HG03575 (cell line): ENCODE data around the gene ITGAE.

Experiments used
- ATAC-seq: cut with Tn5 transposase; IDR thresholded peaks from one replicate; pipeline ENCODE4 v1.9.1; 2021; ENCODE audit not compliant: unreplicated experiment, insufficient number of reproducible peaks, low FRiP score; ENCODE audit errors: extremely low read depth

ITGAE gene

GRCh38 chr17:3818786-3819185 lies 17.8 kb upstream of the ITGAE start:
- no peak for ATAC-seq

- ATAC-seq = no peak
Measured at GRCh38 chr17:3817851-3818605, 17.0 kb upstream of the ITGAE start.

DNA sequence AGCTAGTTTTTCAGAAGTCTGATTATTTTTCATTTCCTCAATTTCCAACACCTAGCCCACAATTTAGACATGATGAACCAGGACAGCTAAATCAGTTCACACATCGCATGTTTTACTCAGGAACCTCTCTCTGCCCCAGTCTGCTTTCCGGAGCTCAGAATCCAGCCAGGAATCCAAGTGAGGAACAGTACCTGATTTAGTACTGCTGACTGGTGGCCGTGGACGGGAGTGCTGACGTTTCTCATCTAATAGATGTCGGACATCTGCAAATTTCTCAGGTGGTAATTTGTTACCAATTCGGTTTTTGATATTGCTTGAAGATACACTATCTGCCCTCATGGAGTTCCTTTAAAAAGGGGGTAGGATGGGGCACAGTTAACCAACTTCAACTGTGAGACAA lies 14.9 kb upstream of the ITGAE start:
- ATAC-seq = no peak

DNA sequence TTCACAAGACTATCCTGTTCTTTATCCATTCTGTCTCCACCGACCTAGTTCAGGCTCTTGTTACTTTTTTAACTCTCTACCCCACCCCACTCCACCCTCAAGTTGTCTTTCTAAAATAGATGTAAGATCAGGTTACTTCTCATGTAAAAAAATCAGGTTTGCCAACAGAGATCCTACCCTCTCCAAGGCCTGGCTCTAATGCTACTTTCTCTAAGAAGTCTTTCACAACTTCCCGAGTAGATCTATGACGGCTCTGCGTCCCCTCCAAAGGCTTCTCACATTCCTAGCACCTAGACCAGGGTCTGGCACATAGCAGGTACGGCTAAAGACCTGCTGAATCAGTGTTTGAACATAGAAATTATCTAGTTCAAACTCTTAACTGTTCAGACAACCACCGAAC lies 14.1 kb upstream of the ITGAE start:
- no peak for ATAC-seq

DNA sequence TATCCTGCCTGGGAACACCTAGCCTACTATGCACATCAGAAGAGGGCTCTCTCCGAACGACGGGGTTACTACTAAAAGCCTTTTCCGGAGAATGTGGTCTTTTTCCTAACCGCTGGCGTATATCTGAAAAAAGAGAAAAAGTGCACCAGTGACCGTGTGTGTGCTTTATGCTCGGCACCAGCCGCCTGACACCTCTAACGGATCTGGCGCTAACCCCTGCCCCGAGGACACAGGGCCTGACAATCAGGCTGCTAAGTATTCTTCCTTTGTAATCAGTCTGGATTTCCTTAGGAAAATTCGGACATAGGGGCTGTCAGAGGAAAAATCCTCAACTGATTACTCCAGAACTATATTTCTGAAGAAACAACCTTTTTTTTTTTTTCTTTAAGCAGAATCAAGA lies 13.4 kb upstream of the ITGAE start:
- ATAC-seq = no peak

GRCh38 chr17:3813171-3813570 lies 12.2 kb upstream of the ITGAE start:
- no peak for ATAC-seq

DNA sequence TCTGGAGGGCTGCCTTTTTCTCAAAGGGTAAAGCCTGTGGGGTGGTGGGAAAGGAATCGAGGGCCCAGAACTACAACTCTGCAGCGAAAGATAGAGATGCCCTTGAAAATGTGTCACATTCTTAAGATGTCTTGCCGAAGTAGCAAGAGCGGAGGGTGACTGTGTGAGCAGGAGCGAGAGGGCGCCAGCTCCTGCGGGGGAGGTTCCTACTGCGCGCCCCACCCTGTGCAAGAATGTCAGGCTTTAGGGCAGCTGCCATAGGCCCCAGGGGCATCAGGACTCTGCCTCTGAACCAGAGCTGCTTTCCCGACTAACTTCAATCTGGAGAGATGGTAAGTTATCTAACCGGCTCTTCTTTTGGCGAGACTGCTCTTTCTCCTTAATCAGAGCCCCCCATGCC lies 11.8 kb upstream of the ITGAE start:
- no peak for ATAC-seq

DNA sequence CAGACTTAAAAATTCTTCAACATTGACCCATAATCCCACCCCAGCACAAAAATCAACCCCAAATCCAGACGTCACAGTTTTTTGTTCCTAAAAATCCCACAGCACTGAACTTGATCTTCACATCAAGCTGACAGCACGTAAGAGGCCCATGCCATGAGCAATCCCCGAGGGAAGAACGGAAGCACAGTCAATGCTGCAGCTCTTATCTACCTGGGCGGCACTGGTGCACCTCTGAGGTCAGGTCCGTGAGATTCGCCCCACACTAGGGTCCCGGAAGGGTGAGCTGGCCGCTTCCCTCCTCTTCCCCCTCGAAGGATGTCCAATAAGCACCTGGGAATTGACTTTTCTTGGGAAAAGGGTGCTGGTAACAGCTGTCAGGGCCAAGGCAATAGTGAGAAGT lies 11.3 kb upstream of the ITGAE start:
- no peak for ATAC-seq

DNA sequence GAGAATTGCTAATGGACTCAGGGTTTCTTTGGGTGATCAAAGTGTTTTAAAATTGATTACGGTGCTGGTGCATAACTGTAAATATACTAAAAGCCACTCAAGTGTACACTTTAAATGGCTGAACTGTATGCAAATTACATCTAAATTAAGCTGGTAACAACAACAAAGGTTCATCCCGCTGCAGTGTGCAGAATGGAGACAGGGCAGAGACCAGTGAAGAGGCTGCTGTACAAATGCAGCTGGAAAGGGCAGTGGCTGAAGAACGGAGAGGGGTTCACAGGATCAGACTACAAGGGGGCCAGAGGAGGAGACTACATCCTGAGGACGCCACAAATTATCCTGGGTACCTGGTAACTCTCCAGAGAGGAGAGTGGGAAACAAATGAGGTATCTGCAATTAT lies 9.0 kb upstream of the ITGAE start:
- no peak for ATAC-seq

GRCh38 chr17:3809135-3809534 lies 8.1 kb upstream of the ITGAE start:
- no peak for ATAC-seq

DNA sequence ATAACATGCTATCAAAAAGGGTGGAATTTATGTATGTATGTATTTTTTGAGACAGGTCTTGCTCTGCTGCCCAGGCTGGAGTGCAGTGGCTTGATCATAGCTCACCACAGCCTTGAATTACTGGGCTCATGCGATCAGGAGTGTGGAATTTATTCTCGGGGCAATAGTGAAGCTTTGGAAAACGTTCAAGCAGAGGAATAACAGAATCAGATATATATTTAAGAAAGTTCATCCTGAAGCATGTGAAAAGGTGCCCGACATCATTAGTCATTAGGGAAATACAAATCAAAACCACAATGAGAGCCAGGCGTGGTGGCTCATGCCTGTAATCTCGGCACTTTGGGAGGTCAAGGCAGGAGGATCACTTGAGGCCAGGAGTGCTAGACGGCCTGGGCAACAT lies 7.7 kb upstream of the ITGAE start:
- no peak for ATAC-seq

DNA sequence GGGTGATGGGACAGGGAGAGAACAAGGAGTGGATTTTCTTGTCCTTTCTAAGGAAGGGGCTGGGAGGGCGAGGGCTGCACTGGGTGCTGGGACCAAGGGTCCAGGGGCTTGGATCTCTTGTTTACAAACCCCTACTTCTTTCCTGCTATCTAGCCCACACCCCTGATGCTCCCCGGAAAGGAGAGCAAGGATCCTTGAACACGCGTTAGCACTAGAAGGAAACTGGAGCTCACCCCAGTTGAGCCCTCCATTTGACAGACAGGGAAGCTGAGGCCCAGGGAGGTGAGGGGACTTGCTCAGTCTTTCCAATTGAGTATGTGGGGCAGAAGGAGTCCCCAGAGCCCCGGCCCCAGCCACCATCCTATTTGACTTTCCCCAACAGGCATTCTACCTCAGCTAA lies 4.6 kb upstream of the ITGAE start:
- no peak for ATAC-seq

GRCh38 chr17:3804503-3804931 lies 3.5 kb upstream of the ITGAE start:
- no peak for ATAC-seq

- ATAC-seq = no peak
Measured at GRCh38 chr17:3803308-3803640, 2.3 kb upstream of the ITGAE start.

DNA sequence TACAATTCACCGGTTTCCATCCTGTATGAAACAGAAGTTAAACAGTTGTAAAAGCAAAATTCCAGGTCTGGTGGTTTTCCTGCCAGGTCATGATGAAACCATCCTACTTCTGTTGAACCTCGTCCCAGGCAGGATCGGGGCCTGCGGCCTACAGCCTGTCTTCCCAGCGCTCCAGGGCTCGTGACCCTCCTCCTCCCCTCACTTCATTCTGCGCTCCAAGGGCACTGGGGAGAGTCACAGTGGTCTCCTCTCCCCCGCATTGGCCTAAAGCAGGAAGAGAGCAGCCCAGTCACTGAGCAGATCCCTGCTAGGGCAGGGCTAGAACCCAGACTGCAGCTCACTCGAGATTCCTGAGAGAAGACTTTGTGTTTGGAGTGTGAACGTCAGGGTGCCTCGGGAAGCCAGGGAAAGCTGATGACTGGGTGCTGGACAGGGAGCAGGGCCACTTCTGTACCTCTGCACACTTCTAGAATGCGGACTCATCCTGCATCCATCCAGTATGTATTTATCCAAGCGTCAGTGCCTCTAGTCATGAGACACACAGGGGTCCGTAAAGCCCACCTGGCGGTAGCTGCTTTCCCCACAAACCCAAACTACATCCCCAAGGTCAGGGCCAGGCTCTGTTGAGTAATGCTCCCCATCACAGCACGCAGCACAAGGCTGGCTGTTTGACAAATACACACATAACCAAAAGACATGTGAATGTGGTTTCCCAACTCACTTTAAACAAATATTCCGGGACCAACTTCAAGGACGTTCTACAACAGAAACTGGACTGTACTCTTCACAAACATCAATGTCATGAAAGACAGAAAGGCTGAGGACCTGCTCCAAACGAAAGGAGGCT lies 1.7 kb upstream of the ITGAE start:
- no peak for ATAC-seq

DNA sequence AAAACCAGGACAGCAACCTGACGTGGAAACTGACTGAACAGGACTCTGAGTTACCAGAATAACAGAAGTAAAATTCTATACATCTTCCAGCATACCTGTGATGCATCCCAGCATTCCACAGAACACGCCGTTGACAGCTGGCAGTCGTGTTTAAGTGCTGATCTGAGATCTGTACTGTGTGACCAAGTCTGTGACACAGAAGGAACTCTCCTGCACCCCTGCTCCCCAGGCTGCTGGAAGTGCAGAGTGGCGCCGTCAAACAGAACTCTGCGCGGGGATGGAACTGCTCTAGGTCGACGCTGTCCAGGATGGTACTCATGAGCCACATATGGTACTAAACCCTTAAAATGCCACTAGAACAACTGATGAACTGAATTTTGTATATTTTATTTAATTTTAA lies 804 bp upstream of the ITGAE start:
- ATAC-seq = no peak

DNA sequence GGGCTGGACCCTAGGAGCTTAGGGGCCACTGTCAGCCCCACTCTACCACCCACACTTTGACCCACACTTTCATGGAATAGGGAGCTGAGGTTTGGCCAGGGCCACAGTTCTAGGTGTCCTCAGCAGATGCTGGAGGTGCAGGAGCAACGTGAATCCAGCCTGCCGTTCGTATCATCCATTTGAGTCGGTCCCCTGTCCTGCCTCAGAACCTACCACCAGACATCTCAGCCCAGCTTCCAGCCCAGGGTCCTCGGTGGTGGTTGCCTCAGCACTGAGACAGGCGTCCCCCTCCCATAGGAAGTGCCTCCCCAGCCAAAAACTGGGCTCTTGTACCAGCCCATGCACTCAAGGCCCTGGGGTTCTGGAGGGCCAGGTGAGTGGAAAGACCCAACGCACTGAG lies 359 bp upstream of the ITGAE start:
- no peak for ATAC-seq

DNA sequence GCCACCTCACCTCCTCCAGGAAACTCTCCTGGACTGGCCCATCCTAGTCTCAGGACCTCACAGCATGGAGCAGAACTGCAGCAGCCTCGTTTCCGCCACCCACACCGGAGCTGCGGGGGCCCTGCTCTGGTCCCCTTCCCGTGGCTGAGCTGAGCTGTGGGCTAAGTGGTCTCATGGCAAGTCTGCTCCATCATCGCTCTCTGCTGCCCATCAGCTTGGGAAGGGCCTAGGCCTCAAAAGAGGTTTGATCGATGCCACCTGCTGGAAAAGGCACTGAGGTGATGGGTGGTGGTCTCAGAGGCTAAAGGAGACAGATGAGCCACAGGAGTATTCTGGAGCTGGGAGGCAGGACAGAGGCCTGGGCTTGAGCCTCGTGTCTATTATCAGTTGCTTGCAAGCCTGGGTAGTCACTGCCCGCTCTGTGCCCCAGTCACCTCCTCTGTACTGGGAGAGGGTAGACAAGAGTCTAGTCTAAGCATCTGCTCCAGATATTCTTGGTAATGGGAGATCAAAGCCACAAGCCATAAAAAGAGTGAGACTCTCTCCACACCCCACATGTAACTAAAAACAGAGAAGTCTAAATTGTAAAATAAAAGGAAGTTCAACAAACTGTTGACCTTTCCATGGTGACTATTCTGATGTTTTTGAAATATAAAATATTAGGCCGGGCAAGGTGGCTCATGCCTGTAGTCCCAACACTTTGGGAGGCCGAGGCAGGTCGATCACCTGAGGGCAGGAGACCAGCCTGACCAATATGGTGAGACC lies 1.6 kb downstream of the ITGAE start:
- ATAC-seq = no peak

DNA sequence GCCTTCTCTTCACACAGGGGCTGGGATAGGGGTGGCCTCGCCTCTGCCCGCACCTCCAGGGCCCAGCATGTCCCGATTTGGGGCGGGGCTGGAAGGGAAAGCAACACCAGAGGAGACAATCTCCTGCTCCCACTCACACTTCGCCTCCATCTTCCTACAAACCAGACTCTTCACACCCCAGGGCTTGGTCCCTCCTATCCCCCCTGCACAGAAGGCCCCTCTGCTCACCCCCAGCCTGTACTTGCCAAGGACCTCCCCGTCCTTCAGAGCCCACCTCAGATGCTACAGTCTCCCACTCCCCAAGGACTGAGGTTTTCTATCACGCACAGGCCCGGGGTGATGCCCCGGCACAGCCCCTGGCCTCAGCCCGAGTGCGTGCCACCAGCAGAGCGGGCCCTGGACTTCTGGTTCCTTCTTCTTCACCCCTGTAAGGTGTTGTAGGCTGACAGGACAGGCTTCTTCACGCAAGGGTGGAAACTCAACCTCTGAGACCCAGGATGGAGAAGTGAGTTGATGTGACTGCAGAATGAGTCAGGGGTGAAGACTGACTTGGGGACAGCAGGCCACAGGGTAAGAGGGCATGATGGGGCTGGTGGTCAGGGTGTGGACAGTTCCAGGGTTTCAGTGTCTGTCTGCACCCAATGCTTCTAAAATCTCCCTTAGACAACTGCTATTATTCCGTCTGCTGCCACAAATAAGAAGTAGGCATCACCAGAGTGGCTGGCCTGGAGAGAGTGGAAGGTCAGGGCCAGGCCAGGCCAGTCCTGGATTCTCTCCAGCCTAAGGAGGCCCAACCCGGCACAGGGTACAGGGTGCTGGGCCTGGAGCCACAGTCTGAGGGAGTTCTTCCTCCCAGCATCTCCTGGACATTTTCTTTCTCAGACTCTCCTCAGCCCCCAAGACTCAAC lies 2.5 kb downstream of the ITGAE start:
- ATAC-seq = no peak
